ENCODE results near the gene PGS1.

DNA sequence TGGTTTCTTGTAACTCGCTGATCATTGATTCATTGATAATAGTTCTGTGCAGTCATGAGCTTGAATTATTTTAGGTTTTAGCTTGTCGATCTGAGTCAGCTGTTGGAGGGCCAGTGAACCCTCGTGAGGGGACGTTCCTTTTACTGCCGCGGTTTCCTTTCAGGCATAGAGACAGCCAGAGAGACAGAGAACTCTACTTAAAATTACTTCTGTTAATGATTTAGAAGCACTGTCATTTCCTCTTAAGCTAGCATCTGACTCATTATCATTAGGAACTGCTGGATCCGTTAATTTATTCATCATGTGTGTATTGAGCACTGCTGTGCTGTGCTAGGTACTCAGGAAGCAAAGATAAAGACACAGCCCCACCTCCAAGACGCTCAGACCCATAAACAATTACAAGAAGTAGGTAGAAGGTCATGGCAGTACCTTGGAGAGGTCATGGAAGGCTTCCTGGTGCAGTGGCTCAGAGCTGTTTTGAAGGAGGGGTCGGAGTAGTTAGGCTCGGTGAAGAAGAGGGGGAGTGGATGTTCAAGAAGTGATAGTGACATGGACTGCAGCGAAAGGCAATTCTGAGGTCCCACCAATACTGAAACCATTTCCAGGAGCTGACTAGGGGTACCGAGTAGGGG lies 3.3 kb downstream of the PGS1 start:
- TF ChIP-seq, protein P1, sequence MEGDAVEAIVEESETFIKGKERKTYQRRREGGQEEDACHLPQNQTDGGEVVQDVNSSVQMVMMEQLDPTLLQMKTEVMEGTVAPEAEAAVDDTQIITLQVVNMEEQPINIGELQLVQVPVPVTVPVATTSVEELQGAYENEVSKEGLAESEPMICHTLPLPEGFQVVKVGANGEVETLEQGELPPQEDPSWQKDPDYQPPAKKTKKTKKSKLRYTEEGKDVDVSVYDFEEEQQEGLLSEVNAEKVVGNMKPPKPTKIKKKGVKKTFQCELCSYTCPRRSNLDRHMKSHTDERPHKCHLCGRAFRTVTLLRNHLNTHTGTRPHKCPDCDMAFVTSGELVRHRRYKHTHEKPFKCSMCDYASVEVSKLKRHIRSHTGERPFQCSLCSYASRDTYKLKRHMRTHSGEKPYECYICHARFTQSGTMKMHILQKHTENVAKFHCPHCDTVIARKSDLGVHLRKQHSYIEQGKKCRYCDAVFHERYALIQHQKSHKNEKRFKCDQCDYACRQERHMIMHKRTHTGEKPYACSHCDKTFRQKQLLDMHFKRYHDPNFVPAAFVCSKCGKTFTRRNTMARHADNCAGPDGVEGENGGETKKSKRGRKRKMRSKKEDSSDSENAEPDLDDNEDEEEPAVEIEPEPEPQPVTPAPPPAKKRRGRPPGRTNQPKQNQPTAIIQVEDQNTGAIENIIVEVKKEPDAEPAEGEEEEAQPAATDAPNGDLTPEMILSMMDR (IDR thresholded peaks at IDR 0.05; ENCODE audit: poor library complexity) = no peak
- no peak for TF ChIP-seq EZH2 (IDR thresholded peaks at IDR 0.05; ENCODE audit: borderline replicate concordance)
